Endothelial cell of umbilical vein (primary cell): Measurements from ENCODE around the gene JDP2. TPM values are rescaled to one million over a fixed set of nuclear protein-coding genes. Genes with fewer than 3 reads are reported as not detected.

Source experiments
- BruUV-seq: library from RNA; stranded (reverse); fragments of 400-500 nt; replicated peaks from 2 replicates; lab custom pipeline; 2021; lab: Mats Ljungman, UMichigan
- CTCF ChIA-PET: fragments of 300-600, 350-600 bp; sonication (Branson Sonifier 250); formaldehyde crosslinking; loops from one replicate; lab custom pipeline; 2021; ENCODE audit warnings: antibody characterized with exemption, inconsistent platforms; lab: Charles Lee
- POLR2A ChIA-PET: fragments of 300-600, 350-600 bp; sonication (Branson Sonifier 250); formaldehyde crosslinking; loops from one replicate; lab custom pipeline; 2021; ENCODE audit warnings: antibody characterized with exemption, inconsistent platforms; lab: Charles Lee
- DNase-seq: peaks from one replicate; pipeline ENCODE4 v3.0.0-alpha.2; 2011; ENCODE audit warnings: low read depth, low spot score
- FAIRE-seq: peaks from 2 replicates; lab custom pipeline; 2011; peaks lifted over from hg19 to GRCh38; lab: Jason Lieb, UNC
- H2AFZ ChIP-seq: 2 replicates; pipeline ENCODE4 v1.6.0; 2012; ENCODE audit warnings: low read depth, low read length, control low read depth, inconsistent platforms
- H3K27ac ChIP-seq: 2 replicates; pipeline ENCODE4 v1.5.1; 2011; ENCODE audit warnings: low read depth, mild to moderate bottlenecking, control low read depth, low read length, moderate library complexity; ENCODE audit not compliant: insufficient read depth
- H3K27me3 ChIP-seq, 2 experiments: 2 replicates each; pipeline versions ENCODE4 v1.6.0 to v1.6.1; 2011; ENCODE audit warnings: low read length in 2 of 2, mixed read lengths in 1 of 2; ENCODE audit not compliant: control insufficient read depth in 2 of 2, insufficient read depth in 2 of 2
- H3K36me3 ChIP-seq, 2 experiments: 2 replicates in 1 of 2; 3 replicates in 1 of 2; pipeline ENCODE4 v1.5.1; 2011; ENCODE audit warnings: low read length in 2 of 2, mild to moderate bottlenecking in 1 of 2, moderate library complexity in 1 of 2; ENCODE audit not compliant: control insufficient read depth in 2 of 2, insufficient read depth in 2 of 2; ENCODE audit errors: extremely low read depth in 1 of 2
- H3K4me1 ChIP-seq: 3 replicates; pipeline ENCODE4 v1.5.1; 2011; ENCODE audit warnings: mild to moderate bottlenecking, low read length; ENCODE audit not compliant: control insufficient read depth, insufficient read depth; ENCODE audit errors: extremely low read depth
- H3K4me2 ChIP-seq: 2 replicates; pipeline ENCODE4 v1.6.1; 2011; ENCODE audit warnings: low read length, control low read depth, mixed read lengths; ENCODE audit not compliant: insufficient read depth
- H3K4me3 ChIP-seq, 3 experiments: fragments of 200-600 bp in 1 of 3; sonication (generic), shearing (Covaris generic) in 1 of 3; replicated peaks in 1 of 3; 2 replicates each; pipeline ENCODE4 v1.5.1; 2011 to 2016; ENCODE audit warnings: control low read depth in 3 of 3, low read length in 3 of 3, mild to moderate bottlenecking in 2 of 3, inconsistent platforms in 1 of 3, low read depth in 1 of 3, moderate library complexity in 1 of 3; ENCODE audit not compliant: insufficient read depth in 1 of 3
- H3K79me2 ChIP-seq: 2 replicates; pipeline ENCODE4 v1.6.0; 2012; ENCODE audit warnings: low read length, inconsistent platforms; ENCODE audit not compliant: control insufficient read depth, insufficient read depth
- H3K9ac ChIP-seq: replicated peaks from 2 replicates; pipeline ENCODE3; 2011; ENCODE audit warnings: low read length, control low read depth; ENCODE audit not compliant: insufficient read depth; ENCODE audit errors: extremely low read depth
- H3K9me1 ChIP-seq: replicated peaks from 3 replicates; pipeline ENCODE4 v1.6.0; 2011; ENCODE audit warnings: mild to moderate bottlenecking, low read length; ENCODE audit not compliant: control insufficient read depth, insufficient read depth; ENCODE audit errors: extremely low read depth
- H3K9me3 ChIP-seq: replicated peaks from 2 replicates; pipeline ENCODE4 v1.5.1; 2012; ENCODE audit warnings: low read length, inconsistent platforms; ENCODE audit not compliant: control insufficient read depth, insufficient read depth
- H4K20me1 ChIP-seq: replicated peaks from 2 replicates; pipeline ENCODE3; 2011; ENCODE audit warnings: mild to moderate bottlenecking, low read length; ENCODE audit not compliant: control insufficient read depth, insufficient read depth; ENCODE audit errors: extremely low read depth
- EZH2 ChIP-seq: IDR thresholded peaks from 2 replicates; pipeline ENCODE4 v1.6.1; 2012; ENCODE audit warnings: borderline replicate concordance, low read depth, mild to moderate bottlenecking, moderate library complexity, low read length, inconsistent platforms; ENCODE audit not compliant: severe bottlenecking
- FOS ChIP-seq: IDR thresholded peaks from 2 replicates; pipeline ENCODE4 v1.6.1; 2011; ENCODE audit warnings: mild to moderate bottlenecking, low read length, moderate library complexity, borderline replicate concordance; ENCODE audit not compliant: insufficient read depth
- GATA2 ChIP-seq: IDR thresholded peaks from 2 replicates; pipeline ENCODE4 v1.7.0; 2011; ENCODE audit warnings: low read depth, mild to moderate bottlenecking, moderate library complexity, mixed read lengths, low read length; ENCODE audit not compliant: insufficient read length, insufficient read depth
- JUN ChIP-seq: IDR thresholded peaks from 2 replicates; pipeline ENCODE4 v1.6.1; 2011; ENCODE audit warnings: borderline replicate concordance, low read depth; ENCODE audit not compliant: insufficient read length, insufficient read depth
- MYC ChIP-seq: IDR thresholded peaks from one replicate; pipeline ENCODE4 v1.6.1; 2011; ENCODE audit warnings: mild to moderate bottlenecking, low read depth, low read length
- POLR2A ChIP-seq: IDR thresholded peaks from 2 replicates; pipeline ENCODE4 v1.6.1; 2012; ENCODE audit warnings: low read depth, mild to moderate bottlenecking, control low read depth, low read length
- POLR2AphosphoS5 ChIP-seq: IDR thresholded peaks from 2 replicates; pipeline ENCODE4 v1.6.1; 2012; ENCODE audit warnings: low read depth, mild to moderate bottlenecking, control low read depth, low read length, moderate library complexity; ENCODE audit not compliant: insufficient read depth
- dilution Hi-C: fragments of 300-500 bp; cut with MboI; formaldehyde crosslinking; loops from one replicate; pipeline ENCODE4 v1.15.0; 2019; ENCODE audit warnings: low sequenced_read_pairs; ENCODE audit not compliant: extremely low pct_ligation_motif_present
- intact Hi-C: fragments of 100-400 bp; cut with micrococcal nuclease; formaldehyde crosslinking; loops from one replicate; pipeline ENCODE4 v1.10.0; 2022
- polyA plus RNA-seq, 4 experiments: library from polyadenylated mRNA; depleted of rRNA in 3 of 4; stranded (reverse) in 3 of 4; unstranded in 1 of 4; fragments of >200 nt; gene quantifications; 2 replicates each; pipeline versions ENCODE4 v1.2.1 to v1.2.3, GENCODE V29; 2011 to 2012; ENCODE audit warnings: missing spikeins in 1 of 4
- total RNA-seq: library from RNA; stranded (reverse); gene quantifications from 2 replicates; pipeline ENCODE4 v1.2.3, GENCODE V29; 2021
- TF ChIP-seq, protein P1 (sequence below), 2 donors: IDR thresholded peaks; 1 replicate in 1 of 2; 2 replicates in 1 of 2; pipeline ENCODE4 v1.5.1; 2011; ENCODE audit warnings: low read length in 2 of 2, mild to moderate bottlenecking in 2 of 2, moderate library complexity in 2 of 2, control low read depth in 1 of 2, inconsistent platforms in 1 of 2, low read depth in 1 of 2; ENCODE audit not compliant: insufficient read depth in 1 of 2; ENCODE audit errors: extremely low read depth in 1 of 2
- TF ChIP-seq, protein P2 (sequence below): IDR thresholded peaks from 2 replicates; pipeline ENCODE4 v1.6.1; 2011; ENCODE audit not compliant: insufficient read depth, insufficient read length

Gene JDP2
- total and polyA plus RNA-seq, 2 donors (not counting 3 experiments of a cell fraction or from before 2014, with no cell fraction given) = 3.2 to 10.6 TPM

DNA sequence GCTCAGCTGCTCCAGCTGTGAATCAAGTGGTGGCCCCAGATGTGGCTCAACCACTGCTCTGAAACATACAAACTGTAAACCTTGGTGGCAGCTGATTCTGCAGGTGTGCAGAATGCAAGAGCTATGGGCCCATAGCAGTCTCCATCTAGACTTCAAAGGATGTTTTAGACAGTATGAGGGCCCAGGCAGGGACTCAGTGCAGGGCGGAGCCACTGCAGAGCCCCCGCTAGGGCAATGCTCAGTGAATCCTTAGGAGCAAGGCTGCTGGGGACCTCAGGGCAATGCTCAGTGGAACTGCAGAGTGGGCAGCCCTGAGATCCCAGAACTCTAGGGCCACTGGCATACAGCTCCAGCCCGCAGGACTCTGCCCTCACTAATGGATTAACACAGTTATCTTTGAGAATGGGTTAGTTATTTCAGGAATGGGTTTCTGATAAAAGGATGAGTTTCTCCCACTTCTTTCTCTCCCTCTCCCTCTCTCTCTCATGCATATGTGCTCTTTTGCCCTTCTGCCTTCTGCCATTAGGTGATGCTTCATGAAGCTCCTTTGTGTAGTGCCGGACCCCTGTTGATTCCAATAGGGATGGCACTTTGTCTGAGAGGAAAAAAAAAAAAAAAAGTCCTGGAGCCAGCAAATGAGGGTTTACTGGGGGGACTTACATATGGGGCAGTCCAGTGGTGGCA is 48.4 kb upstream of the JDP2 start:
- no peak overlapping the region for H3K4me2 ChIP-seq
- no TSS peak for BruUV-seq
- no peak overlapping the region for H3K4me3 ChIP-seq
- H3K9me1 ChIP-seq = no peaks in the 10 kb centered on the region
- no peaks in the 10 kb centered on the region for H3K4me1 ChIP-seq
- no peak overlapping the region for H2AFZ ChIP-seq
- H3K9me3 ChIP-seq = no peaks in the 10 kb centered on the region
- no peaks in the 10 kb centered on the region for H4K20me1 ChIP-seq
- ChIA-PET POLR2A (no interaction called here), CTCF (no interaction called here)
- DNase-seq (no peak), FAIRE-seq (no peak)
- peaks cover 4 to 12% of the 10 kb centered on the region in 2 experiments for H3K27me3 ChIP-seq
- H3K36me3 ChIP-seq = no peaks in the 10 kb centered on the region
- intact Hi-C loops (no loop called here), dilution Hi-C loops (no loop called here)
- TF ChIP-seq GATA2 (no peak), JUN (no peak), POLR2AphosphoS5 (no peak), FOS (no peak), POLR2A (no peak), MYC (no peak), EZH2 (no peak)
- TF ChIP-seq, protein P1, sequence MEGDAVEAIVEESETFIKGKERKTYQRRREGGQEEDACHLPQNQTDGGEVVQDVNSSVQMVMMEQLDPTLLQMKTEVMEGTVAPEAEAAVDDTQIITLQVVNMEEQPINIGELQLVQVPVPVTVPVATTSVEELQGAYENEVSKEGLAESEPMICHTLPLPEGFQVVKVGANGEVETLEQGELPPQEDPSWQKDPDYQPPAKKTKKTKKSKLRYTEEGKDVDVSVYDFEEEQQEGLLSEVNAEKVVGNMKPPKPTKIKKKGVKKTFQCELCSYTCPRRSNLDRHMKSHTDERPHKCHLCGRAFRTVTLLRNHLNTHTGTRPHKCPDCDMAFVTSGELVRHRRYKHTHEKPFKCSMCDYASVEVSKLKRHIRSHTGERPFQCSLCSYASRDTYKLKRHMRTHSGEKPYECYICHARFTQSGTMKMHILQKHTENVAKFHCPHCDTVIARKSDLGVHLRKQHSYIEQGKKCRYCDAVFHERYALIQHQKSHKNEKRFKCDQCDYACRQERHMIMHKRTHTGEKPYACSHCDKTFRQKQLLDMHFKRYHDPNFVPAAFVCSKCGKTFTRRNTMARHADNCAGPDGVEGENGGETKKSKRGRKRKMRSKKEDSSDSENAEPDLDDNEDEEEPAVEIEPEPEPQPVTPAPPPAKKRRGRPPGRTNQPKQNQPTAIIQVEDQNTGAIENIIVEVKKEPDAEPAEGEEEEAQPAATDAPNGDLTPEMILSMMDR (IDR thresholded peaks at IDR 0.05; ENCODE audit: extremely low read depth in 1 of 2, insufficient read depth in 1 of 2, low read depth in 1 of 2, low read length in 2 of 2) = no peak
- TF ChIP-seq, protein P2, sequence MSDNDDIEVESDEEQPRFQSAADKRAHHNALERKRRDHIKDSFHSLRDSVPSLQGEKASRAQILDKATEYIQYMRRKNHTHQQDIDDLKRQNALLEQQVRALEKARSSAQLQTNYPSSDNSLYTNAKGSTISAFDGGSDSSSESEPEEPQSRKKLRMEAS = no peak
- H3K79me2 ChIP-seq = no peaks in the 10 kb centered on the region
- no peak overlapping the region for H3K27ac ChIP-seq
- H3K9ac ChIP-seq = no peak overlapping the region
